ENCODE measurements around the gene RBM18.

DNA sequence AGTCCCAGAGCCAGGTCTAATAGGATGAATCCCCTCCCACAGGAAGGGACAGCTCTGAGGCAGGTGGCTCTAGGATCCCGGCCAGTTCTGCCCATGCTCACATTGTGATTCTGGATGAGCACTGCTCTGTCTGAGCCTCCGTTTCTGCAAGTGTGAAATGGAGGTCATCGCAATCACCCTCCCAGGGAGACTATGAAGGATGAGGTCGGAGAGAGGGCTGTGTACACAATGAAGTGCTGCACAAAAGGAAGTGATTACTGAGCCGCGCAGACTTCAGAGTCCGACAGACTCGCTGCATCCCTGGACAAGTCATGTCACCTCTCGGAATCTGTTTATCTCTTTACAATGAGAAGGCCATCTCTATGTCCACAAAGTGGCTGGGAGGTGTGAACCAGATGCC is 57.5 kb downstream of the RBM18 start:
- TF ChIP-seq, protein P1, sequence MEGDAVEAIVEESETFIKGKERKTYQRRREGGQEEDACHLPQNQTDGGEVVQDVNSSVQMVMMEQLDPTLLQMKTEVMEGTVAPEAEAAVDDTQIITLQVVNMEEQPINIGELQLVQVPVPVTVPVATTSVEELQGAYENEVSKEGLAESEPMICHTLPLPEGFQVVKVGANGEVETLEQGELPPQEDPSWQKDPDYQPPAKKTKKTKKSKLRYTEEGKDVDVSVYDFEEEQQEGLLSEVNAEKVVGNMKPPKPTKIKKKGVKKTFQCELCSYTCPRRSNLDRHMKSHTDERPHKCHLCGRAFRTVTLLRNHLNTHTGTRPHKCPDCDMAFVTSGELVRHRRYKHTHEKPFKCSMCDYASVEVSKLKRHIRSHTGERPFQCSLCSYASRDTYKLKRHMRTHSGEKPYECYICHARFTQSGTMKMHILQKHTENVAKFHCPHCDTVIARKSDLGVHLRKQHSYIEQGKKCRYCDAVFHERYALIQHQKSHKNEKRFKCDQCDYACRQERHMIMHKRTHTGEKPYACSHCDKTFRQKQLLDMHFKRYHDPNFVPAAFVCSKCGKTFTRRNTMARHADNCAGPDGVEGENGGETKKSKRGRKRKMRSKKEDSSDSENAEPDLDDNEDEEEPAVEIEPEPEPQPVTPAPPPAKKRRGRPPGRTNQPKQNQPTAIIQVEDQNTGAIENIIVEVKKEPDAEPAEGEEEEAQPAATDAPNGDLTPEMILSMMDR (IDR thresholded peaks at IDR 0.05; ENCODE audit: low read length) = no peak
- TF ChIP-seq EZH2 (IDR thresholded peaks at IDR 0.05; ENCODE audit: borderline replicate concordance, low read length) = no peak
